HAP-1 (cell line): ENCODE data around the gene FOXO1.
A peak's percentile ranks its signal among the peaks of the same experiment; 100 is the strongest.
"Not testable (repeated sequence)": the region's sequence is repeated elsewhere in the genome, so short reads cannot be mapped to it uniquely, and the experiment has no call there.

Source experiments
- DNase-seq, 2 experiments: peaks; one replicate each; pipeline ENCODE4 v3.0.0-alpha.2; 2016 to 2020; ENCODE audit warnings: low spot score in 2 of 2
- H3K27me3 ChIP-seq: fragments of 250-450 bp; sonication (Bioruptor Pico); 2 replicates; pipeline ENCODE4 v1.5.1; 2020; ENCODE audit warnings: low read depth, mild to moderate bottlenecking, moderate library complexity
- H3K36me3 ChIP-seq: fragments of 250-450 bp; sonication (Bioruptor Pico); replicated peaks from 2 replicates; pipeline ENCODE4 v1.5.1; 2020; ENCODE audit warnings: mild to moderate bottlenecking
- H3K4me1 ChIP-seq: fragments of 250-450 bp; sonication (Bioruptor Pico); 2 replicates; pipeline ENCODE4 v1.5.1; 2020; ENCODE audit warnings: mild to moderate bottlenecking
- H3K4me3 ChIP-seq: fragments of 250-450 bp; sonication (Bioruptor Pico); 2 replicates; pipeline ENCODE4 v1.5.1; 2020; ENCODE audit warnings: mild to moderate bottlenecking, moderate library complexity
- H3K9me3 ChIP-seq: fragments of 250-450 bp; sonication (Bioruptor Pico); 2 replicates; pipeline ENCODE4 v1.5.1; 2020; ENCODE audit warnings: mild to moderate bottlenecking, moderate library complexity
- in situ Hi-C: fragments of 300-500 bp; cut with MboI; formaldehyde crosslinking; loops from 3 replicates; pipeline ENCODE4 v1.14.3; 2020; ENCODE audit warnings: low sequenced_read_pairs, inconsistent platforms, mixed read lengths

Gene FOXO1

DNA sequence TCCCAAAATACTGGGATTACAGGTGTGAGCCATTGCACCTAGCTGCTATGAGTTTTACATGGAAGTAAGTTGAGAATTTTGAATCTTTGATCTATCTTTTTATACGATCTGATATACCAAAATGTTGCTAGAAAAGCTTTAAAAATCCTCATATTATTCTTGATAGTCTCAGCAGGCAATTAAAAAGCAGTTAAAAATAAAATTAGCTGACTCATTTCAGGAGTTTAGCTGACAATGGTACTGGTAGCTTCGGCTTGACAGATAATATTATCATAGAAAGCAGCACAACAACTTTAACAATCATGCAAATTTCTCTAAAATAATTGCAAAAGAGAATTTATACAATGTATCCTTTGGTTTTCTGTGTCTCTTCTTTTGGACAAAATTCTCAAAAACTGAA lies 9.6 kb upstream of the FOXO1 start:
- no peaks in the 10 kb centered on the region for H3K9me3 ChIP-seq
- no peak for DNase-seq
- in situ Hi-C loops: loop anchor here (25.0 kb wide), 3 partner anchors 739 to 989 kb away; no protein-coding TSS in a partner anchor
- no peak overlapping the region for H3K4me3 ChIP-seq
- peaks cover 41% of the 10 kb centered on the region for H3K4me1 ChIP-seq
- H3K27me3 ChIP-seq: no peaks in the 10 kb centered on the region
- H3K36me3 ChIP-seq: no peaks in the 10 kb centered on the region

DNA sequence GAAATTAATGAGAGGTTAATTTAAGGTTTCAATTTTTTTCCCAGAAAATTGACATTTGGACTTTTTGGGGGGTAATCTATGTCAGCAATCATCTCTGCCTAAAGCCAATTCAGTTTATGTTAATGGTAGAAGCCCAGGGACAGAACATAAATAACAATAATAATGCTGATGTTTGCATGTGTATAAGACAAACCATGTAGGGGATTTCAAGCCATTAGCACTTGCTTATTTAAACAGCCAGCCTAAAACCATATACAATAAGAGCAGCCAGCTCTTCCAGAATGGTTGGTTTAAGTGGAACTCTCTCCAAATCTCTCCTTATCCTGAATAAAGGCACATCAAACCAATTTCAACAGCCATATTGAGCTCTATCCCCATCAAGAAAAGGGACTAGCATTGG lies 7.0 kb upstream of the FOXO1 start:
- peak in 1 of 2 experiments; percentile 64 for DNase-seq
- Histone ChIP-seq H3K27me3 (no peaks in the 10 kb centered on the region), H3K9me3 (no peaks in the 10 kb centered on the region), H3K4me3 (no peak overlapping the region), H3K36me3 (no peaks in the 10 kb centered on the region), H3K4me1 (peaks cover 21% of the 10 kb centered on the region)
- in situ Hi-C loops: no loop called here

DNA sequence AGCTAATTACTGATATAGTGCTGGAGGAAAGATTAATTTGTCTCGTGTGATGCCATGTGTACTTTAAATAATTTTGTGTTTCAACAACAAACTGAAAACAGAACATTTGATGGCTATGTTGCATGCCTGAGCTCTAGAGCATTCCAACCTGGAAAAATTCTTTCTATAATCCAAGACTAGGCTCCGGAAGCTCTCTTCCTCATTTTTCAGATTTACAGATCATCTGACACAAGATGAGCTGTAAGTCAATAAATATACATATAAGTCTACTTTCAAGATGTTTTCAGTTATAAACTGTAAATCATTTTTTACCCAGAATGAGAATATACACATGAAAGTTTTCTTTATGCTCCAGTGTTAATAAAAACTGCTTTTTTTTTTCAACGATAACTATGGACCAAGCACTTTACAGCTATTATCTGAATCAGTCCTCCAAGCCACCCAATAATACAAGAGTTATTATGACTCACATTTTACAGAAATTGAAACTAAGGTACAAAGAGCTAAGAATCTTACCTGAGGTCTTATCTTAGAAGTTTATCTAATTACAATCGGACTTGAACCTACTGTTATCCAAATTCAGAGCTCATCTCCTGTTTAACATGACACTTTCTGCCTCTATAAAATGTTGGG lies 6.4 kb upstream of the FOXO1 start:
- H3K9me3 ChIP-seq: no peaks in the 10 kb centered on the region
- H3K4me1 ChIP-seq: peaks cover 23% of the 10 kb centered on the region
- no peaks in the 10 kb centered on the region for H3K36me3 ChIP-seq
- in situ Hi-C loops: no loop called here
- no peak overlapping the region for H3K4me3 ChIP-seq
- DNase-seq: no peak
- H3K27me3 ChIP-seq: no peaks in the 10 kb centered on the region

DNA sequence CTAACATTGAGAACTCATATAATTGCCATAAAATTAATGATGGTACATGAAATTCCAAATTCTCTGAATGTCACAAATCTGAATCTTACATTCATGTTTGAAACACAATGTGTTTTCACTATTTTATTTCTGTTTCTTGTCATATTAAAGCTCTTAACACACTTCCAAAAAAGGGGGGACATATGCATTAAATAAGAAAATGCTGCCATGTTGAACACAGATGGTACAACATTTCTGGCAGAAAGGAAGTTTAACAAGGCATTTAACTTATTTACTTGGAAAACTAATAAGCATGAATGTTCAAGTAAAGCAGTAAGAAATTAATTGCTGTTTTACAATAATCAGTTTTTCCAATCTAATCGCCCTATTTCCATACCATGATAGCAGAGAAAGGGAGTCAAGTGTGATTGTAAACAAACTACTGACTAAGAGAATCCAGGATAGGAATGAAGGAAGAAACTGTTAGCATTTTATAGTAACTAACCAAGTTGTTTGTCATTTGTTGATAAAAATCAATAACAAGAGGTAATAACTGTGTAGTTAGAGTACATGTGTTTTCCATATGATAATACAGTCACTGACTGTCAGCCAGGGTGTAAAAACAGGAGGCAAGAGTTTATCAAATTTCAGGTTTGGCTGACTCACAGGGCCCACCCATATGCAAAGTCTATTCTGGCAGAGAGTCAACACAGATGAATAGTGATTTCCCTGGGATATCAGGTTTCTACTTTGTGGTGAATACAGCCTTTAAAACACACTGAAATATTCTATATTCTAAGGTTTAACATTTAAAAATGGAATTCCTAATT lies 5.7 kb upstream of the FOXO1 start:
- H3K4me1 ChIP-seq: peaks cover 24% of the 10 kb centered on the region
- no peaks in the 10 kb centered on the region for H3K27me3 ChIP-seq
- H3K4me3 ChIP-seq: no peak overlapping the region
- in situ Hi-C loops: no loop called here
- peak; percentile 45 to 86 for DNase-seq
- no peaks in the 10 kb centered on the region for H3K9me3 ChIP-seq
- no peaks in the 10 kb centered on the region for H3K36me3 ChIP-seq

DNA sequence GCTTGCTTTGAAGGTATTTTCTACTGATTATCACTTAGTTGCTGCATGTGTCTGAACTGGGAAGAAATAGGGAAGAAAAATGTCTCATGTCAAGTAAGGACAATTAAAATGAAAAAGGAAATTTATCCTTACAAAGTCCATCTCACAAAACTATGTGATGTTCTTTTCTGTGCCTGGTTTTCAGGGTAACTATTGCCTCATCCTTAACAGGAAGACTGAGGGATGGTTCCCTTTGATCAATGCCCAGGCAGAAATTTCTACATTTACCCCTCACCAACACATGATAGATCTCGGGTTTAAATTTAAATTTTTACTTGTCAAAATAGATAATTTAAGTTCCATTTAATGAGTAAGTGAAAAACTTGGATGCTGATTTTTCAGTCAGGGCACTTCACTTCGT lies 3.9 kb upstream of the FOXO1 start:
- Histone ChIP-seq H3K27me3 (no peaks in the 10 kb centered on the region), H3K9me3 (no peaks in the 10 kb centered on the region), H3K4me1 (peaks cover 24% of the 10 kb centered on the region), H3K4me3 (no peak overlapping the region), H3K36me3 (no peaks in the 10 kb centered on the region)
- DNase-seq: no peak
- in situ Hi-C loops: no loop called here

DNA sequence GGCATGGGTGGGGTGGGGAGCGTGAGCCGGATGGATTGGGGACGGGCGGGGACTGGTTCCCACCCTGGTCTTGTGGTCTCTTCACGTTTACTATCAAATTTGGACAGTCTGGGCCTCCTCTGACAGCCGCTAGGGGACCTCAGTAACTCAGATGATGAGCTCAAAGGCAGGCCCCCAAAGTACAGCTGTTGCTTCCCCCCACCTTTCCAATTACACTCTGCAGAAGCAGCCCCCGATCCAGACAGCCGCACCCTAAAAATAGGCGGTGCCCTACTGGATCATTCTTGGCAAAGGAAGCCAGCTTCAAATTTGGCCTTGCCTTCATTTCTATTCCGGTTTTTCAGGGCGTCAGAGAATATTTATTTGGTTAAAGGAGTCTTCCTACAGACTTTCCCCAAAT lies 1.9 kb upstream of the FOXO1 start:
- H3K4me1 ChIP-seq: peaks cover 22% of the 10 kb centered on the region
- no peaks in the 10 kb centered on the region for H3K9me3 ChIP-seq
- H3K4me3 ChIP-seq: no peak overlapping the region
- DNase-seq: peak in 1 of 2 experiments; percentile 59
- in situ Hi-C loops: no loop called here
- H3K36me3 ChIP-seq: 0 out of 2 replicates have a peak, but pooled peaks cover 3% of the 10 kb centered on the region
- H3K27me3 ChIP-seq: no peaks in the 10 kb centered on the region

DNA sequence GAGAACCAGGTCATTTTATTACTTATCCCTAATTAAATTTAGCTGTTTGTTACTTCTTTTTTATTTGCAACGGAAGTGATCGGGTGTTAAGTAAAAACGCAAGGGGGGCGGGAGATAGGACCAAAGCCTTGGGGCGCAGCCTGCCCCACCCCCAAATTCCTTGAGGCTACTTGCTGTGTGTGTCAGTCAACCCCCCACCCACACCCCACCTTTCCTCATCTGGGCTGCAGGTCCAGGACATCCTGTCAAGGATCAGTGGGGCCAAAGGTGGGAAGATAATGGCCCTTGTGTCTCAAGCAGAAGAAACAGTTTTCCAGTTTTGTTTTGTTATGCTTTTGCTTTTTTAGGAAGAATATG lies 1.2 kb upstream of the FOXO1 start:
- Histone ChIP-seq H3K4me3 (peak overlapping the region; percentile 84), H3K4me1 (peaks cover 18% of the 10 kb centered on the region), H3K27me3 (no peaks in the 10 kb centered on the region), H3K9me3 (no peaks in the 10 kb centered on the region), H3K36me3 (0 out of 2 replicates have a peak, but pooled peaks cover 3% of the 10 kb centered on the region)
- DNase-seq: no peak
- in situ Hi-C loops: no loop called here

DNA sequence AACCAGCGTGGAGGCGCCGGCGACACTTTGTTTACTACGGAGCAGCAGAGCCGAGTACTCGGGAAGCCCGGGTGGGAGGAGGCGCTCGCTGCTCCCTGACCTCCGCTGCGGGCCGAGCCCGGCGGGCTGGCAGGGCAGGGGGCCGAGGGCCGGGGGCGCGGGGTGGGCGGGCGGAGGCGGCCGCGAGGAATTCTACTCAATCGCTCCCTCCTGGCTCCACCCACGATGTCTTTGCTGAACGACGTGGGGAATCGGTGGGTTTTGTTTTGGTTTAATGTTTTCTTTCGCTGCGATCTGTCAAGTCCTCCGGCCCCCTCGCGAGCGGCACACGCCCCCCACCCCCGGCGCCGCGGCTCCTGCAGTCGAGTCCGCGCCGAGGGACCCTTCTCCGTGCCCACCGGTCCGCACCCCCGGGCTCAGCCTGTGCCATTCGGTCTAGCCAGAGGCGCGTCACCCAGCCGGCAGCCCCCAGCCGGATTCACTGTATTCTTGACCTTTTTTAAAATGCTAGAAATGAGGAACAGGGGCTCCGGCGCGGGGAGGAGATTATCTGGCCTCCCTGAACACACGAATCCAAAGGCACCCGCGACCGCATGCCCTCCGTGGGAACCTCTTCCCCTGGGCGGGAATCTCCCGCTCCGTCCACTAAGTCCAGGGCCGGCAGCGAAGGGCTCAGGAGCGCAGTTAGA lies 636 bp upstream of the FOXO1 start:
- Histone ChIP-seq H3K4me3 (peak overlapping the region; percentile 84), H3K27me3 (no peaks in the 10 kb centered on the region), H3K4me1 (peaks cover 17% of the 10 kb centered on the region), H3K9me3 (no peaks in the 10 kb centered on the region), H3K36me3 (0 out of 2 replicates have a peak, but pooled peaks cover 3% of the 10 kb centered on the region)
- in situ Hi-C loops: no loop called here
- DNase-seq: peak in 1 of 2 experiments; percentile 76

DNA sequence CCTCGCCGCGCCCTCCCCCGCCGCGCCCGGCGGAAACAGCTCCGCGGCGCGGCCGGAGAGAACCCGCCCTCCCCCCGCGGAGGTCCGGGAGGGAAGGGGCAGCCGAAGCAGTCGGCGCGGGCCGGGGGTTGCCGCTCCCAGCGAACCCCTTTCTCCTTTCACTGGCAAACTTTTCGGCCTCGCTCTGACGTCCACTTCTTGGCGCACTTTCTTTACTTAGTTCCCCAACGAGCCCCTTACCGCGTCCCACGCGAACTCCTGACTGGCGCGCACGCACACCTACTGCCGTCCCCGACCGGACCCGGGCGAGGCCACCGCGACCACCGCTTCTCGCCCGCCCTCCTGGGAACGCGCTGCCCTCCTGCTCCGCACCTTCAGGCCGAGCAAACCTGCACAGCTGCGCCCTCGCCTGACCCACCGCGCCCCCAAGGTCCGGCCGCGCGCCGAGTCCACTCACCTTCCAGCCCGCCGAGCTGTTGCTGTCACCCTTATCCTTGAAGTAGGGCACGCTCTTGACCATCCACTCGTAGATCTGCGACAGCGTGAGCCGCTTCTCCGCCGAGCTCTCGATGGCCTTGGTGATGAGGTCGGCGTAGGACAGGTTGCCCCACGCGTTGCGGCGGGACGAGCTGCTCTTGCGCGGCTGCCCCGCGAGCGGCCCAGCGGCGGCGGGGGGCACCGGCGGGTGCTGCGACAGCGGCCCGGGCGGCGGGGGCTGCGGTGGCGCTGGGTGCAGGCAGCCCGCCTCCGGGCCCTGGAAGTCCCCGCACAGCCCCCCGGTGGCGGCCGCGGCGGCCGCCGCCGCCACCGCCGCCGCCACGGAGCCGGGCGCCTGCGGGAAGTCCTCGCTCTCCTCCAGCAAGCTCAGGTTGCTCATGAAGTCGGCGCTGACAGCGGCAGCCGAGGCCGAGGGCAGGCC lies 1.1 kb downstream of the FOXO1 start:
- peak overlapping the region; percentile 84 for H3K4me3 ChIP-seq
- peak in 1 of 2 experiments; percentile 44 for DNase-seq

DNA sequence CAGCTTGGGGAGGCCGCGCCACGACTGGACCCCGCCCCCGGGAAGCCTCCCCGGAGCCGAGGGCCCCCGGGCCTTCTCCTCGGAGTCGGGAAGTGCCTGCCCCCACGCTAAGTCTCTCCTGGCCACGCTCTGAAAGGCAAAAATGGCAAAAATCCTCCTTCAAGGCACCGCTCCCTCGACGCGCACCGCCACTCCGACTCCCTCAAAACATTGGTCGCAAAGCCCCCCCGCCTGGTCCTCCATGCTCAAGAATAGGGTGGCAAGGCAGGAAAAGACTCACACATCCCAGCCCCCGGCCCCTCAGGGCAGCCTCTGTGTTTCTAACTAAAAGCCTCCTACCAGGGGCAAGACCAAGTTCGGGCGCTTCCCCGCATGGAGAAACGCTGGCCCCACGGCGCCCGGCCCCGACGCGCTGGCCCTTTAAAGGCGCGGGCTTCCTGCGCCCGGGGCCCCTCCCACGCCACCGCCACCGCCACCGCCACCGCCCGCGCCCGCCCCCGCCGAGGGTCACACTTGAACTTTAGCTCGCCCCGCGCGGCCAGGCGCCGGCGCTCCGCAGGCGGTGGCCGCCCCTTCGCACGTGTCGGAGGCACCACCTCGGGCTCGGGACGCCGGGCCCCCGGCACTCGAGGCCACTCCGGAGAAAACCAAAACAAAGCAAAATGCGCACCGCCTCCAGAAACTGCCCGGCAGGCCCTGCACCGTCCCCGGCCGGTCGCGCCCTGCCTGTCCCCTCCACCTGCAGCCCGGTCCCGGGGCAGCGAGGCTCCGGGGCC lies 1.9 kb downstream of the FOXO1 start:
- H3K27me3 ChIP-seq: no peaks in the 10 kb centered on the region
- 0 out of 2 replicates have a peak, but pooled peaks cover 3% of the 10 kb centered on the region for H3K36me3 ChIP-seq
- H3K4me1 ChIP-seq: peaks cover 16% of the 10 kb centered on the region
- H3K9me3 ChIP-seq: no peaks in the 10 kb centered on the region
- in situ Hi-C loops: no loop called here
- peak in 1 of 2 experiments; percentile 77 for DNase-seq
- H3K4me3 ChIP-seq: peak overlapping the region; percentile 70

More for the DNA sequence above, 1.1 kb downstream of the FOXO1 start:
- Histone ChIP-seq H3K36me3 (0 out of 2 replicates have a peak, but pooled peaks cover 3% of the 10 kb centered on the region), H3K9me3 (no peaks in the 10 kb centered on the region), H3K27me3 (no peaks in the 10 kb centered on the region), H3K4me1 (peaks cover 16% of the 10 kb centered on the region)
- in situ Hi-C loops: no loop called here

DNA sequence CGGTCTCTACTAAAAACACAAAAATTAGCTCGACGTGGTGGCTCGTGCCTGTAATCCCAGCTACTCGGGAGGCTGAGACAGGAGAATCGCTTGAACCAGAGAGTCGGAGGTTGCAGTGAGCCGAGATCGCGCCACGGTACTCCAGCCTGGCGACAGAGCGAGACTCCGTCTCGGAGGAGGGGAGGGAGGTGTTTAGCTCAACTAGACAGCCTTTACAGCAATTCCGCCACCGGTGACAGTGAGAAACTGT lies 2.4 kb downstream of the FOXO1 start:
- H3K27me3 ChIP-seq, in situ Hi-C loops, H3K36me3 ChIP-seq, H3K9me3 ChIP-seq: not testable (repeated sequence)
- Histone ChIP-seq H3K4me3 (peak overlapping the region; percentile 70), H3K4me1 (peaks cover 16% of the 10 kb centered on the region)
- peak in 1 of 2 experiments; percentile 71 for DNase-seq

DNA sequence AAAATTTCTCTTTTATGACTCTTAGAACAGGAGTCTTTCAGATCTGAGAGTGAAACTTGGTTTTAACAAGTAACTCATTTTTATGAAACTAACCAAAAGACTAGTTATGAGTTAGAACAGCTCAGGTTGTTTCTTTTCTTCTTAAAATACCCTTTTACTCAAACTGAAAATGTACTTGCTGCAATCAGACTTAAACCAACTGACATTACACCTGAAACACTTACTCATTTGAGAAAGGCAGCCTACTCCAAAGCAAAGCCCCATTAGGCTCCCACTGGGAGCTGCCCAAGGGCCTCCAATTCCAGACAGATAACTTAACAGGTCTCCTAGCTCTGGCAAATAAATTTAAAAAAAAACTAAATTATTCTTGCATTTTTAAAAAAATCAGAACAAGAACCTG lies 3.6 kb downstream of the FOXO1 start:
- Histone ChIP-seq H3K9me3 (no peaks in the 10 kb centered on the region), H3K4me3 (no peak overlapping the region; the same call in 1 of the 2 replicates), H3K4me1 (peaks cover 14% of the 10 kb centered on the region), H3K36me3 (0 out of 2 replicates have a peak, but pooled peaks cover 3% of the 10 kb centered on the region), H3K27me3 (no peaks in the 10 kb centered on the region)
- in situ Hi-C loops: no loop called here
- no peak for DNase-seq
